NCI-H146 (cell line): ENCODE measurements around the gene MAN1A1.

Experiments
- DNase-seq: peaks from one replicate; lab custom pipeline; 2025; lab: John Stamatoyannopoulos, UW

The MAN1A1 gene

GRCh38 chr6:119195848-119196247 lies 153.7 kb downstream of the MAN1A1 start:
- no peak for DNase-seq

GRCh38 chr6:119195204-119195603 lies 154.4 kb downstream of the MAN1A1 start:
- DNase-seq = no peak

- no peak for DNase-seq
These were observed 155.9 kb downstream of the MAN1A1 start for GRCh38 chr6:119193707-119194106.

GRCh38 chr6:119192200-119192599 lies 157.4 kb downstream of the MAN1A1 start:
- DNase-seq = no peak

GRCh38 chr6:119190176-119190575 lies 159.4 kb downstream of the MAN1A1 start:
- DNase-seq = no peak

- no peak for DNase-seq
These were observed 160.1 kb downstream of the MAN1A1 start for GRCh38 chr6:119189498-119189897.

- DNase-seq = no peak
These were observed 162.0 kb downstream of the MAN1A1 start for GRCh38 chr6:119187596-119187995.

GRCh38 chr6:119186490-119186889 lies 163.1 kb downstream of the MAN1A1 start:
- no peak for DNase-seq

GRCh38 chr6:119184008-119184648 lies 165.4 kb downstream of the MAN1A1 start:
- no peak for DNase-seq

- DNase-seq = no peak
These were observed 166.1 kb downstream of the MAN1A1 start for GRCh38 chr6:119183457-119183856.

- no peak for DNase-seq
These were observed 166.7 kb downstream of the MAN1A1 start for GRCh38 chr6:119182875-119183274.

- no peak for DNase-seq
These were observed 167.3 kb downstream of the MAN1A1 start for GRCh38 chr6:119182216-119182803.

GRCh38 chr6:119181046-119181445 lies 168.5 kb downstream of the MAN1A1 start:
- DNase-seq = no peak

- DNase-seq = no peak
These were observed 169.7 kb downstream of the MAN1A1 start for GRCh38 chr6:119179842-119180241.

GRCh38 chr6:119179062-119179461 lies 170.5 kb downstream of the MAN1A1 start:
- no peak for DNase-seq

- no peak for DNase-seq
These were observed 173.1 kb downstream of the MAN1A1 start for GRCh38 chr6:119176445-119176844.

GRCh38 chr6:119174879-119175817 lies 174.4 kb downstream of the MAN1A1 start:
- no peak for DNase-seq

- DNase-seq = no peak
These were observed 175.5 kb downstream of the MAN1A1 start for GRCh38 chr6:119174085-119174445.

GRCh38 chr6:119173249-119174084 lies 176.1 kb downstream of the MAN1A1 start:
- DNase-seq = no peak

GRCh38 chr6:119172824-119173223 lies 176.7 kb downstream of the MAN1A1 start:
- no peak for DNase-seq

GRCh38 chr6:119171864-119172588 lies 177.5 kb downstream of the MAN1A1 start:
- DNase-seq = no peak
